HepG2 (cell line): ENCODE data around the gene RPS19BP1. TPM values are rescaled to one million over a fixed set of nuclear protein-coding genes. Genes with fewer than 3 reads are reported as not detected.
A peak's percentile ranks its signal among the peaks of the same experiment; 100 is the strongest.

ENCODE experiments used
- DNMT1 ChIP-seq: sonication (generic); formaldehyde crosslinking; IDR thresholded peaks from 2 replicates; pipeline ENCODE4 v1.5.1; 2020; ENCODE audit warnings: mild to moderate bottlenecking, missing genetic modification reagents
- ELF3 ChIP-seq: IDR thresholded peaks from 2 replicates; pipeline ENCODE4 v1.6.1; 2016; ENCODE audit warnings: missing genetic modification reagents, missing compliant biosample characterization
- FOXA1 ChIP-seq, 2 experiments: fragments of 450-650 bp in 1 of 2; sonication (generic) in 1 of 2; formaldehyde crosslinking in 1 of 2; IDR thresholded peaks; 2 replicates each; pipeline versions ENCODE4 v1.4.0 to v1.6.1; 2016 to 2020; ENCODE audit warnings: missing genetic modification reagents in 1 of 2
- HOXA5 ChIP-seq: sonication (generic); formaldehyde crosslinking; IDR thresholded peaks from 2 replicates; pipeline ENCODE4 v1.4.0; 2020; ENCODE audit warnings: missing genetic modification reagents
- JUN ChIP-seq: sonication (generic); formaldehyde crosslinking; IDR thresholded peaks from 2 replicates; pipeline ENCODE4 v1.4.0; 2020; ENCODE audit warnings: mild to moderate bottlenecking, missing genetic modification reagents
- KLF12 ChIP-seq: sonication (generic); formaldehyde crosslinking; IDR thresholded peaks from 2 replicates; pipeline ENCODE4 v1.4.0; 2020; ENCODE audit warnings: missing genetic modification reagents, borderline replicate concordance
- NFKB2 ChIP-seq: sonication (generic); formaldehyde crosslinking; IDR thresholded peaks from 2 replicates; pipeline ENCODE4 v1.4.0; 2020; ENCODE audit warnings: missing genetic modification reagents, borderline replicate concordance
- TBX2 ChIP-seq: sonication (generic); formaldehyde crosslinking; IDR thresholded peaks from 2 replicates; pipeline ENCODE4 v1.5.0; 2020; ENCODE audit warnings: missing genetic modification reagents, mild to moderate bottlenecking, borderline replicate concordance
- ZNF572 ChIP-seq: sonication (generic); formaldehyde crosslinking; IDR thresholded peaks from 2 replicates; pipeline ENCODE4 v1.5.1; 2020; ENCODE audit warnings: mild to moderate bottlenecking, missing genetic modification reagents
- polyA plus RNA-seq, 8 experiments: library from polyadenylated mRNA; depleted of rRNA in 3 of 8; stranded (reverse) in 7 of 8; unstranded in 1 of 8; fragments of >200 nt; fragmentation: Illumina TruSeq in 4 of 8; extraction: Trizol in 4 of 8; gene quantifications; 2 replicates each; pipeline versions ENCODE4 v1.2.1 to v1.2.3, GENCODE V29; 2011 to 2016; ENCODE audit warnings: low read depth in 4 of 8, missing spikeins in 1 of 8, mixed read lengths in 1 of 8; ENCODE audit not compliant: insufficient read depth in 1 of 8
- total RNA-seq, 5 experiments: library from RNA; depleted of rRNA; stranded (reverse); fragments of >200 nt; fragmentation: Illumina TruSeq; extraction: Trizol; gene quantifications; 2 replicates each; pipeline ENCODE4 v1.2.3, GENCODE V29; 2016; ENCODE audit warnings: low read depth in 1 of 5
- TF ChIP-seq, protein P1 (sequence below): fragments of 450-650 bp; IDR thresholded peaks from 2 replicates; pipeline ENCODE4 v1.6.1; 2017
- TF ChIP-seq, protein P2 (sequence below): sonication (generic); formaldehyde crosslinking; IDR thresholded peaks from 2 replicates; pipeline ENCODE4 v1.5.0; 2020; ENCODE audit warnings: missing genetic modification reagents, mild to moderate bottlenecking, borderline replicate concordance
- TF ChIP-seq, protein P3 (sequence below), 2 experiments: fragments of 450-650 bp in 1 of 2; sonication (generic) in 1 of 2; formaldehyde crosslinking in 1 of 2; IDR thresholded peaks; 2 replicates each; pipeline versions ENCODE4 v1.6.1 to v1.8.0; 2016 to 2022; ENCODE audit warnings: antibody characterized with exemption in 1 of 2, mild to moderate bottlenecking in 1 of 2, missing genetic modification reagents in 1 of 2
- TF ChIP-seq, protein P4 (sequence below): sonication (generic); formaldehyde crosslinking; IDR thresholded peaks from 2 replicates; pipeline ENCODE4 v1.5.0; 2020; ENCODE audit warnings: mild to moderate bottlenecking, missing genetic modification reagents, moderate library complexity

Gene RPS19BP1
- total and polyA plus RNA-seq, 2 of the 13 experiments (the other 11 are each of a cell fraction or from before 2014, with no cell fraction given), result 44.3 to 81.3 TPM

DNA sequence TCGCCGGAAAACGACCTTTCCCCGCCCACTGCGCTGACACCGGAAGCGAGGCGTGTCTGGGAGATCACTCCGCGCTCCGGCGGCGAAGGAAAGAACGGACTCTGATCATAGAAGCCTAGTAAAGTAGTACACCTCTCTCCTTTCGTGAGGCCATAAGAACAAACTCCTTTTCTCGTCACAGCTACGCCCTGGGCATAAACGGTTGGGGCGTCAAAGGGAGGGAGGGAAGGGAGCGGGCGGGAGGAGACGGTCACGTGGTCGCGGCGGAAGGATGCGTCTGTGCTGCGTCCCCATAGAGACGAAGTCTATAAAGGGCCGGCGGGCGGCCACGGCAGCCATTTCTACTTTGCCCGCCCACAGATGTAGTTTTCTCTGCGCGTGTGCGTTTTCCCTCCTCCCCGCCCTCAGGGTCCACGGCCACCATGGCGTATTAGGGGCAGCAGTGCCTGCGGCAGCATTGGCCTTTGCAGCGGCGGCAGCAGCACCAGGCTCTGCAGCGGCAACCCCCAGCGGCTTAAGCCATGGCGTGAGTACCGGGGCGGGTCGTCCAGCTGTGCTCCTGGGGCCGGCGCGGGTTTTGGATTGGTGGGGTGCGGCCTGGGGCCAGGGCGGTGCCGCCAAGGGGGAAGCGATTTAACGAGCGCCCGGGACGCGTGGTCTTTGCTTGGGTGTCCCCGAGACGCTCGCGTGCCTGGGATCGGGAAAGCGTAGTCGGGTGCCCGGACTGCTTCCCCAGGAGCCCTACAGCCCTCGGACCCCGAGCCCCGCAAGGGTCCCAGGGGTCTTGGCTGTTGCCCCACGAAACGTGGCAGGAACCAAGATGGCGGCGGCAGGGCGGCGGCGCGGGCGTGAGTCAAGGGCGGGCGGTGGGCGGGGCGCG lies 12.1 kb downstream of the RPS19BP1 start, which contains the start of gene ATF4 (continued):
- TF ChIP-seq, protein P1, sequence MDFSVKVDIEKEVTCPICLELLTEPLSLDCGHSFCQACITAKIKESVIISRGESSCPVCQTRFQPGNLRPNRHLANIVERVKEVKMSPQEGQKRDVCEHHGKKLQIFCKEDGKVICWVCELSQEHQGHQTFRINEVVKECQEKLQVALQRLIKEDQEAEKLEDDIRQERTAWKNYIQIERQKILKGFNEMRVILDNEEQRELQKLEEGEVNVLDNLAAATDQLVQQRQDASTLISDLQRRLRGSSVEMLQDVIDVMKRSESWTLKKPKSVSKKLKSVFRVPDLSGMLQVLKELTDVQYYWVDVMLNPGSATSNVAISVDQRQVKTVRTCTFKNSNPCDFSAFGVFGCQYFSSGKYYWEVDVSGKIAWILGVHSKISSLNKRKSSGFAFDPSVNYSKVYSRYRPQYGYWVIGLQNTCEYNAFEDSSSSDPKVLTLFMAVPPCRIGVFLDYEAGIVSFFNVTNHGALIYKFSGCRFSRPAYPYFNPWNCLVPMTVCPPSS, result no peak
- peak; percentile 35 for TF ChIP-seq ELF3
- TF ChIP-seq, protein P2, sequence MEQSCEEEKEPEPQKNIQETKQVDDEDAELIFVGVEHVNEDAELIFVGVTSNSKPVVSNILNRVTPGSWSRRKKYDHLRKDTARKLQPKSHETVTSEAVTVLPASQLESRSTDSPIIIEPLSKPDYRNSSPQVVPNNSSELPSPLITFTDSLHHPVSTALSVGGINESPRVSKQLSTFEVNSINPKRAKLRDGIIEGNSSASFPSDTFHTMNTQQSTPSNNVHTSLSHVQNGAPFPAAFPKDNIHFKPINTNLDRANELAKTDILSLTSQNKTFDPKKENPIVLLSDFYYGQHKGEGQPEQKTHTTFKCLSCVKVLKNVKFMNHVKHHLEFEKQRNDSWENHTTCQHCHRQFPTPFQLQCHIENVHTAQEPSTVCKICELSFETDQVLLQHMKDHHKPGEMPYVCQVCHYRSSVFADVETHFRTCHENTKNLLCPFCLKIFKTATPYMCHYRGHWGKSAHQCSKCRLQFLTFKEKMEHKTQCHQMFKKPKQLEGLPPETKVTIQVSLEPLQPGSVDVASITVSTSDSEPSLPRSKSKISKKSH, result peak; percentile 87; the same call in 1 of the 2 replicates
- TF ChIP-seq DNMT1 (CRISPR knock-in tag), result 0 out of 2 replicates have a peak, but pooled peaks have one; percentile 60
- peak; percentile 94; the same call in 1 of the 2 replicates for TF ChIP-seq HOXA5 (CRISPR knock-in tag)
- TF ChIP-seq TBX2, result peak; percentile 63
- TF ChIP-seq, protein P3, sequence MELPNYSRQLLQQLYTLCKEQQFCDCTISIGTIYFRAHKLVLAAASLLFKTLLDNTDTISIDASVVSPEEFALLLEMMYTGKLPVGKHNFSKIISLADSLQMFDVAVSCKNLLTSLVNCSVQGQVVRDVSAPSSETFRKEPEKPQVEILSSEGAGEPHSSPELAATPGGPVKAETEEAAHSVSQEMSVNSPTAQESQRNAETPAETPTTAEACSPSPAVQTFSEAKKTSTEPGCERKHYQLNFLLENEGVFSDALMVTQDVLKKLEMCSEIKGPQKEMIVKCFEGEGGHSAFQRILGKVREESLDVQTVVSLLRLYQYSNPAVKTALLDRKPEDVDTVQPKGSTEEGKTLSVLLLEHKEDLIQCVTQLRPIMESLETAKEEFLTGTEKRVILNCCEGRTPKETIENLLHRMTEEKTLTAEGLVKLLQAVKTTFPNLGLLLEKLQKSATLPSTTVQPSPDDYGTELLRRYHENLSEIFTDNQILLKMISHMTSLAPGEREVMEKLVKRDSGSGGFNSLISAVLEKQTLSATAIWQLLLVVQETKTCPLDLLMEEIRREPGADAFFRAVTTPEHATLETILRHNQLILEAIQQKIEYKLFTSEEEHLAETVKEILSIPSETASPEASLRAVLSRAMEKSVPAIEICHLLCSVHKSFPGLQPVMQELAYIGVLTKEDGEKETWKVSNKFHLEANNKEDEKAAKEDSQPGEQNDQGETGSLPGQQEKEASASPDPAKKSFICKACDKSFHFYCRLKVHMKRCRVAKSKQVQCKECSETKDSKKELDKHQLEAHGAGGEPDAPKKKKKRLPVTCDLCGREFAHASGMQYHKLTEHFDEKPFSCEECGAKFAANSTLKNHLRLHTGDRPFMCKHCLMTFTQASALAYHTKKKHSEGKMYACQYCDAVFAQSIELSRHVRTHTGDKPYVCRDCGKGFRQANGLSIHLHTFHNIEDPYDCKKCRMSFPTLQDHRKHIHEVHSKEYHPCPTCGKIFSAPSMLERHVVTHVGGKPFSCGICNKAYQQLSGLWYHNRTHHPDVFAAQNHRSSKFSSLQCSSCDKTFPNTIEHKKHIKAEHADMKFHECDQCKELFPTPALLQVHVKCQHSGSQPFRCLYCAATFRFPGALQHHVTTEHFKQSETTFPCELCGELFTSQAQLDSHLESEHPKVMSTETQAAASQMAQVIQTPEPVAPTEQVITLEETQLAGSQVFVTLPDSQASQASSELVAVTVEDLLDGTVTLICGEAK (IDR thresholded peaks at IDR 0.05), result peak; percentile 17; the same call in 1 of the 2 replicates
- TF ChIP-seq, protein P3 (CRISPR knock-in tag; IDR thresholded peaks at IDR 0.05), result peak; percentile 23
- TF ChIP-seq FOXA1 (IDR thresholded peaks at IDR 0.05), result no peak
- 0 out of 2 replicates have a peak, but pooled peaks have one; percentile 4 for TF ChIP-seq FOXA1 (CRISPR knock-in tag; IDR thresholded peaks at IDR 0.05)
- no peak for TF ChIP-seq JUN
- TF ChIP-seq, protein P4, sequence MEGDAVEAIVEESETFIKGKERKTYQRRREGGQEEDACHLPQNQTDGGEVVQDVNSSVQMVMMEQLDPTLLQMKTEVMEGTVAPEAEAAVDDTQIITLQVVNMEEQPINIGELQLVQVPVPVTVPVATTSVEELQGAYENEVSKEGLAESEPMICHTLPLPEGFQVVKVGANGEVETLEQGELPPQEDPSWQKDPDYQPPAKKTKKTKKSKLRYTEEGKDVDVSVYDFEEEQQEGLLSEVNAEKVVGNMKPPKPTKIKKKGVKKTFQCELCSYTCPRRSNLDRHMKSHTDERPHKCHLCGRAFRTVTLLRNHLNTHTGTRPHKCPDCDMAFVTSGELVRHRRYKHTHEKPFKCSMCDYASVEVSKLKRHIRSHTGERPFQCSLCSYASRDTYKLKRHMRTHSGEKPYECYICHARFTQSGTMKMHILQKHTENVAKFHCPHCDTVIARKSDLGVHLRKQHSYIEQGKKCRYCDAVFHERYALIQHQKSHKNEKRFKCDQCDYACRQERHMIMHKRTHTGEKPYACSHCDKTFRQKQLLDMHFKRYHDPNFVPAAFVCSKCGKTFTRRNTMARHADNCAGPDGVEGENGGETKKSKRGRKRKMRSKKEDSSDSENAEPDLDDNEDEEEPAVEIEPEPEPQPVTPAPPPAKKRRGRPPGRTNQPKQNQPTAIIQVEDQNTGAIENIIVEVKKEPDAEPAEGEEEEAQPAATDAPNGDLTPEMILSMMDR, result no peak
- peak; percentile 93 for TF ChIP-seq NFKB2 (CRISPR knock-in tag)
- TF ChIP-seq ZNF572 (CRISPR knock-in tag), result peak; percentile 89; the same call in 1 of the 2 replicates
- peak; percentile 73 for TF ChIP-seq KLF12
